Heart left ventricle (tissue), 16 donors: ENCODE results near the gene FAM187B. TPM values are rescaled to one million over a fixed set of nuclear protein-coding genes. Genes with fewer than 3 reads are reported as not detected.

Experiments used
- ATAC-seq, 4 donors: fragments of 200-7000 bp; cut with Tn5 transposase; one replicate each; pipeline ENCODE4 v1.9.1; 2020 to 2022; ENCODE audit warnings: moderate library complexity in 4 of 4, mild to moderate bottlenecking in 3 of 4, moderate number of reproducible peaks in 1 of 4
- DNase-seq, 5 donors: peaks; one replicate each; pipeline ENCODE4 v3.0.0-alpha.2; 2020
- H3K27ac ChIP-seq, 12 donors: fragments of 200-600 bp; sonication (generic) in 4 of 12; one replicate each; pipeline versions ENCODE4 v1.5.0 to v1.8.0; 2016 to 2022; ENCODE audit warnings: mild to moderate bottlenecking in 2 of 12
- H3K27me3 ChIP-seq, 9 donors: fragments of 200-600 bp; sonication (generic) in 2 of 9; one replicate each; pipeline versions ENCODE4 v1.5.1 to v1.8.0; 2016 to 2022; ENCODE audit warnings: mild to moderate bottlenecking in 3 of 9
- H3K36me3 ChIP-seq, 9 donors: fragments of 200-600 bp; sonication (generic) in 2 of 9; one replicate each; pipeline versions ENCODE4 v1.5.0 to v1.8.0; 2018 to 2022; ENCODE audit warnings: mild to moderate bottlenecking in 2 of 9
- H3K4me1 ChIP-seq, 12 donors: fragments of 200-600 bp; sonication (generic) in 4 of 12; one replicate each; pipeline versions ENCODE4 v1.5.0 to v1.8.0; 2016 to 2022; ENCODE audit warnings: mild to moderate bottlenecking in 3 of 12
- H3K4me3 ChIP-seq, 12 donors: fragments of 200-600 bp; sonication (generic) in 4 of 12; one replicate each; pipeline versions ENCODE4 v1.5.0 to v1.8.0; 2017 to 2022; ENCODE audit warnings: mild to moderate bottlenecking in 9 of 12, moderate library complexity in 4 of 12
- H3K9me3 ChIP-seq, 12 donors: fragments of 200-600 bp; sonication (generic) in 4 of 12; one replicate each; pipeline versions ENCODE4 v1.5.0 to v1.8.0; 2016 to 2022; ENCODE audit warnings: mild to moderate bottlenecking in 1 of 12
- CTCF ChIP-seq, 12 donors: fragments of 200-600 bp; sonication (generic) in 4 of 12; IDR thresholded peaks; one replicate each; pipeline versions ENCODE4 v1.5.0 to v1.8.0; 2018 to 2022; ENCODE audit warnings: antibody characterized with exemption in 12 of 12, mild to moderate bottlenecking in 5 of 12
- POLR2A ChIP-seq, 2 donors: fragments of 450-650 bp; IDR thresholded peaks; one replicate each; pipeline ENCODE4 v1.6.1; 2017; ENCODE audit warnings: antibody characterized with exemption in 2 of 2, mild to moderate bottlenecking in 2 of 2, moderate library complexity in 2 of 2
- WGBS, 4 donors: extraction: QIAGEN DNeasy Blood & Tissue Kit in 2 of 4; methylation state at CpG; one replicate each; pipeline versions ENCODE4 v1.1.5 to v1.1.7; 2013 to 2018; 5-methylcytosine and 5-hydroxymethylcytosine counted together
- intact Hi-C, 10 donors: fragments of 100-400 bp; cut with DNase I; formaldehyde crosslinking; loops; one replicate each; pipeline versions ENCODE4 v1.11.1 to v1.14.2; 2022
- polyA plus RNA-seq, 2 donors: library from polyadenylated mRNA; stranded (reverse); fragments of 200-250 nt; gene quantifications; one replicate each; pipeline ENCODE4 v1.2.3, GENCODE V29; 2013
- total RNA-seq, 9 donors: library from RNA; depleted of rRNA in 2 of 9; stranded (reverse); fragments of >200 nt in 2 of 9; fragmentation: NEBNext Ultra II Directional in 3 of 9; extraction: Animal tissue kit (Norgen Biotek cat#: 25700) in 3 of 9; gene quantifications; one replicate each; pipeline versions ENCODE4 v1.1.0 to v1.2.4, GENCODE V29; 2016 to 2023
- donor health status: ischemic (EF 13 %, LVEDD 7.1; RV severe dilation, severe dysfunction).
- donor health status: healthy with polysubstance abuse.
- donor health status: DM: no; HTN: yes; CAD: no.
- donor health status: DM: no; HTN: no; CAD: no.
- donor health status: ischemic (EF 25% LVEDD 6.9; RV normal size, moderate dysfunction).
- donor health status: ischemic (EF 25% LVEDD 5.7; RV mildly dilated, moderate dysfunction).
- donor health status: healthy.
- donor health status: DM: yes; HTN: yes; CAD: no.
- donor health status: ischemic (EF 35%, LVEDD 5.7; RV mildly dilated, moderate dysfunction).
- donor health status: nonischemic (EF 11% LVEDD 7.7; RV severe dilation, severe dysfunction).
- donor health status: DM: yes; HTN: yes; CAD: no.
- donor health status: PGD.
- donor health status: ischemic (EF 29% LVEDD 5.4; RV normal size, mild dysfunction).
- donor health status: nonischemic (EF 23%, LVEDD 6.1; RV moderate dilation, normal function).

Gene FAM187B
- total and polyA plus RNA-seq, 11 donors = 0.06 TPM; not detected in 10

DNA sequence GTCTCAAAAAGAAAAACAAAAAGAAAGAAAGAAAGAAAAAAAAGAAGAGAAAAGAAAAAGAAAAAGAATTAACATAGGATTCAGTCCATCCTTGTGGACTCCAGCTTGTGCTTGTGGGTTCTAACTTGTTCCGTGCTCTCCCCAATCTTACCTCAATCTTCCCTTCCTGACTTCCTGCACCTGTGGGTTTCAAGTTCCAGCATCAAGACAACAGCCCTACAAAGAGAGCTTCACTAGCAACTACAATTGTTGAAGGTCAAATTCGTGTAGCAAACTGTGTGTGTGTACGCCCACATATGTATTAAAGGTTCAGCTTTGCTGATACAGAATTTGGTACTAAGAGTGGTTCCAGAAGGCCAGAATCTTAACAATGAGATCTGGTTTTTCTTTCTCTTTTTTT lies 48.7 kb downstream of the FAM187B start:
- DNase-seq = no peak

DNA sequence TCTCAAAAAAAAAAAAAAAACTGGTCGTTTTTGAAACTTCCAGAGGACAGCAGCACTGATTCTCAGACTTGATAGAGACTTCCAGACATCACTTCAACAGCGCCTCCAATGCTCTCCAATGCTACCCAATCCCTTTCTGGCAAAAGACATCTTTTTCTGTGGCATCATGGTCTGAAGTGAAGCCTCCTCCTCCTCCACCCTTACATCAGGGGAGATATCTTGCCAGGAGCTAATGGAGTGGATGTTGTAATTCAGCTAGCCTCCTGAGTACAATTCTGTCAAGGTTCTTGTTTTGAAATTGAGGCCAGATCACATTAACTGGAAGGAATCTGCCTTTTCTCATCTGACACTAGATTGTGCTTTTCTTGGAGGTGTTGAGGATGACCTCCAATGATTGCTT lies 49.8 kb downstream of the FAM187B start:
- Histone ChIP-seq H3K9me3 (peaks cover 0 to 9% (median 0%) of the 10 kb centered on the region in 12 donors), H3K4me3 (no peak overlapping the region), H3K27ac (no peak overlapping the region), H3K4me1 (no peaks in the 10 kb centered on the region), H3K27me3 (peaks cover 0 to 4% (median 0%) of the 10 kb centered on the region in 9 donors), H3K36me3 (no peaks in the 10 kb centered on the region)
- WGBS, 4 donors = 58 to 71% (median 61%) methylated on average over 2 of the region's 2 CpGs
- ATAC-seq (no peak), DNase-seq (no peak)
- TF ChIP-seq CTCF (IDR thresholded peaks at IDR 0.05) = no peak
- no peak for TF ChIP-seq POLR2A (IDR thresholded peaks at IDR 0.05)
- intact Hi-C loops = no loop called here

More for the DNA sequence above, 48.7 kb downstream of the FAM187B start:
- Histone ChIP-seq H3K4me3 (no peak overlapping the region), H3K27ac (no peak overlapping the region), H3K4me1 (no peaks in the 10 kb centered on the region), H3K36me3 (no peaks in the 10 kb centered on the region), H3K27me3 (peaks cover 0 to 4% (median 0%) of the 10 kb centered on the region in 9 donors), H3K9me3 (peaks cover 0 to 16% (median 3%) of the 10 kb centered on the region in 12 donors)
- TF ChIP-seq CTCF (IDR thresholded peaks at IDR 0.05) = no peak
- TF ChIP-seq POLR2A (IDR thresholded peaks at IDR 0.05) = no peak
- 76 to 85% (median 80%) methylated on average over 3 of the region's 3 CpGs for WGBS, 4 donors
- intact Hi-C loops = no loop called here
- no peak for ATAC-seq

DNA sequence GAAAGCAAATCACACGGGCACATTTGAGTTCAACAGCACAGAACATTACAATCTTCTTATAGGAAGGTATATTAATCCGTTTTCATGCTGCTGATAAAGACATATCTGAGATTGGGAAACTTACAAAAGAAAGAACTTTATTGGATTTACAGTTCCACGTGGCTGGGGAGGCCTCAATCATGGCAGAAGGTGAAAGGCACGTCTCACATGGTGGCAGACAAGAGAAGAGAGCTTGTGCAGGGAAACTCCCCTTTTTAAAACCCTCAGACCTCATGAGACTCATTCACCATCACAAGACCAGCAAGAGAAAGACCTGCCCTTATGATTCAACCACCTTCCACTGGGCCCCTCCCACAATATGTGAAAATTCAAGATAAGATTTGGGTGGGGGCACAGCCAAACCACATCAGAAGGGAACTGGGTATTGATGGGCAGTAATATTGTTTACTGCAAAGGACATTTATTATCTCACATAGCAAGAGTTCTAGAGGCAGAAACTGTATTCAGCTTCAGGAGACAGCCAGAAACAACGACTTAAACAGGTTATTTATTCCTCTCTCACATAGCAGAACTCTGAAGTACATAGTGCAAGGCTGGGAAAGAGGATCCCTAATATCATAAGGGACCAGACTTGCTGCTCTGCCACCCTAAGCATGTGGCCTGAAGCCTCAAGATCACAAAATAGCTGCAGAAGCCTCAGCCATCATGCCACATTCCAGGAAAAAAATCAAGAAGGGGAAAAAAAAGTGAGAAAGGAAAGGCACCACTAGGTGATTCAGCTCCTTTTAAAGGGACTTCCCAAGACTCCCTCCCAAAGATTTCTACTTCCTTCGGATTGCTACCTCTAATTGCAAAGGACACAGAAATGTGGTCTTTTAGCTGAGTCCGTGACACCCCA lies 50.9 kb downstream of the FAM187B start:
- TF ChIP-seq CTCF (IDR thresholded peaks at IDR 0.05) (no peak), POLR2A (IDR thresholded peaks at IDR 0.05) (no peak)
- no peak for ATAC-seq

DNA sequence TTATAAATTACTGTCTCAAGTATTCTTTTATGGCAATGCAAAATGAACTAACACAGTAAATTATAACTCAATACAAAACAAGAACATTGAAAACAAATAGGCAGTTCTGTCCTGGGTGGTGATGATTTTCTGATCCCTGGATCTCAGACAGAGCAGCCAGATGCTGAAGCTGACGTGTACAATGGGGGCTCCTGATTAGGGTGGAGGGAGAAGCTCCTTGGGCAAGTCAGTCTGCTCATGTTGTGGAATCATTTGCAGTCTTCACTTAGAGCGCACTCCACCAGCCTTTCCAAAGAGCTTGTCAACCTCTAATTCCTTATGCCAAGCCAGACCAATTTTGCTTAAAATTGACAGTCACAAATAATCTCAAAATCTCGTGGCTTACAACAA lies 52.4 kb downstream of the FAM187B start:
- no peak for TF ChIP-seq CTCF (IDR thresholded peaks at IDR 0.05)
- TF ChIP-seq POLR2A (IDR thresholded peaks at IDR 0.05) = no peak
- Histone ChIP-seq H3K27ac (no peak overlapping the region), H3K9me3 (no peaks in the 10 kb centered on the region), H3K36me3 (no peaks in the 10 kb centered on the region), H3K27me3 (peaks cover 0 to 4% (median 0%) of the 10 kb centered on the region in 9 donors), H3K4me3 (no peak overlapping the region), H3K4me1 (peaks cover 0 to 10% (median 0%) of the 10 kb centered on the region in 12 donors)
- intact Hi-C loops = no loop called here
- no peak for ATAC-seq
- WGBS, 4 donors = 73 to 80% (median 76%) methylated on average over 3 of the region's 3 CpGs
- no peak for DNase-seq

More for the DNA sequence above, 50.9 kb downstream of the FAM187B start:
- Histone ChIP-seq H3K4me1 (no peaks in the 10 kb centered on the region), H3K9me3 (no peaks in the 10 kb centered on the region), H3K4me3 (no peak overlapping the region), H3K36me3 (no peaks in the 10 kb centered on the region), H3K27me3 (peaks cover 0 to 4% (median 0%) of the 10 kb centered on the region in 9 donors), H3K27ac (no peak overlapping the region)
- 76 to 79% (median 79%) methylated on average over 7 of the region's 7 CpGs for WGBS, 4 donors
- intact Hi-C loops = no loop called here
- no peak for DNase-seq
